IMR-90 (cell line): ENCODE results near the gene CSNK2A1. TPM values are rescaled to one million over a fixed set of nuclear protein-coding genes. Genes with fewer than 3 reads are reported as not detected.

Experiments used
- ATAC-seq: fragments of 200-7000 bp; cut with Tn5 transposase; 2 replicates; pipeline ENCODE4 v1.9.1; 2020; ENCODE audit warnings: low read depth, mild to moderate bottlenecking, moderate library complexity
- BruUV-seq: library from RNA; stranded (reverse); fragments of 400-500 nt; replicated peaks from 2 replicates; lab custom pipeline; 2021; lab: Mats Ljungman, UMichigan
- CTCF ChIA-PET: fragments of 300-600 bp; formaldehyde crosslinking; extraction: SDS; loops from one replicate; lab custom pipeline; 2021; ENCODE audit warnings: antibody characterized with exemption; lab: Yijun Ruan, JAX
- POLR2A ChIA-PET: fragments of 300-600 bp; sonication (Branson Sonifier 250); formaldehyde crosslinking; loops from one replicate; lab custom pipeline; 2022; ENCODE audit warnings: antibody characterized with exemption; ENCODE audit not compliant: unreplicated experiment; lab: Charles Lee
- DNase-seq: peaks from one replicate; pipeline ENCODE4 v3.0.0; 2013
- H2AFZ ChIP-seq: replicated peaks from 2 replicates; pipeline ENCODE3; 2013; ENCODE audit warnings: low read length, mild to moderate bottlenecking; ENCODE audit not compliant: poor library complexity
- H2AK5ac ChIP-seq: 2 replicates; pipeline ENCODE4 v1.6.1; 2013; ENCODE audit warnings: low read depth, low read length, inconsistent platforms
- H2AK9ac ChIP-seq: replicated peaks from 2 replicates; pipeline ENCODE3; 2013; ENCODE audit warnings: mild to moderate bottlenecking, low read depth, low read length, moderate library complexity; ENCODE audit not compliant: poor library complexity
- H2BK120ac ChIP-seq: 2 replicates; pipeline ENCODE4 v1.6.1; 2013; ENCODE audit warnings: low read depth, low read length, inconsistent platforms
- H2BK15ac ChIP-seq: 3 replicates; pipeline ENCODE4 v1.6.1; 2013; ENCODE audit warnings: low read depth, low read length, inconsistent platforms
- H2BK20ac ChIP-seq: 2 replicates; pipeline ENCODE4 v1.6.1; 2013; ENCODE audit warnings: low read depth, mild to moderate bottlenecking, inconsistent platforms, low read length, moderate library complexity
- H2BK5ac ChIP-seq: 2 replicates; pipeline ENCODE4 v1.6.1; 2013; ENCODE audit warnings: mild to moderate bottlenecking, low read depth, low read length, inconsistent platforms; ENCODE audit not compliant: poor library complexity, severe bottlenecking
- H3K14ac ChIP-seq: replicated peaks from 2 replicates; pipeline ENCODE4 v1.6.1; 2013; ENCODE audit warnings: low read depth, low read length, inconsistent platforms
- H3K18ac ChIP-seq: 2 replicates; pipeline ENCODE4 v1.6.1; 2013; ENCODE audit warnings: low read depth, low read length, control low read depth
- H3K23ac ChIP-seq: 2 replicates; pipeline ENCODE4 v1.6.1; 2013; ENCODE audit warnings: low read depth, low read length, inconsistent platforms
- H3K27ac ChIP-seq: 2 replicates; pipeline ENCODE4 v1.5.1; 2013; ENCODE audit warnings: mild to moderate bottlenecking, control low read depth, low read length; ENCODE audit not compliant: insufficient read depth
- H3K27me3 ChIP-seq: 2 replicates; pipeline ENCODE4 v1.6.1; 2013; ENCODE audit warnings: low read length; ENCODE audit not compliant: control insufficient read depth, insufficient read depth
- H3K36me3 ChIP-seq: 2 replicates; pipeline ENCODE4 v1.6.1; 2013; ENCODE audit warnings: low read length, mixed read lengths; ENCODE audit not compliant: control insufficient read depth, insufficient read depth
- H3K4ac ChIP-seq: 2 replicates; pipeline ENCODE4 v1.6.1; 2013; ENCODE audit warnings: low read depth, low read length, inconsistent platforms
- H3K4me1 ChIP-seq: 2 replicates; pipeline ENCODE4 v1.6.1; 2013; ENCODE audit warnings: low read length, mixed read lengths; ENCODE audit not compliant: control insufficient read depth, insufficient read depth
- H3K4me2 ChIP-seq: 2 replicates; pipeline ENCODE4 v1.6.1; 2013; ENCODE audit warnings: low read depth, mild to moderate bottlenecking, control low read depth, low read length, moderate library complexity
- H3K4me3 ChIP-seq: 2 replicates; pipeline ENCODE4 v1.5.1; 2013; ENCODE audit warnings: low read depth, mild to moderate bottlenecking, control low read depth, low read length, moderate library complexity; ENCODE audit not compliant: insufficient read depth
- H3K56ac ChIP-seq: 2 replicates; pipeline ENCODE4 v1.6.1; 2013; ENCODE audit warnings: low read length, inconsistent platforms; ENCODE audit not compliant: insufficient read depth; ENCODE audit errors: extremely low read depth
- H3K79me1 ChIP-seq, 2 experiments: 2 replicates each; pipeline ENCODE4 v1.6.1; 2013; ENCODE audit warnings: low read length in 2 of 2, inconsistent platforms in 1 of 2, low read depth in 1 of 2
- H3K9ac ChIP-seq: 2 replicates; pipeline ENCODE4 v1.6.1; 2013; ENCODE audit warnings: low read depth, low read length, control low read depth
- H3K9me1 ChIP-seq: 2 replicates; pipeline ENCODE4 v1.6.1; 2013; ENCODE audit warnings: low read length, inconsistent platforms; ENCODE audit not compliant: insufficient read depth
- H3K9me3 ChIP-seq: 2 replicates; pipeline ENCODE4 v1.6.1; 2013; ENCODE audit warnings: low read length; ENCODE audit not compliant: control insufficient read depth, insufficient read depth
- H4K20me1 ChIP-seq: 2 replicates; pipeline ENCODE4 v1.6.1; 2013; ENCODE audit warnings: low read length, inconsistent platforms; ENCODE audit not compliant: insufficient read depth
- H4K5ac ChIP-seq: 2 replicates; pipeline ENCODE4 v1.6.1; 2013; ENCODE audit warnings: mild to moderate bottlenecking, low read depth, low read length, control low read depth
- H4K8ac ChIP-seq, 2 experiments: 2 replicates each; pipeline ENCODE4 v1.6.1; 2013; ENCODE audit warnings: low read depth in 2 of 2, low read length in 2 of 2, control low read depth in 1 of 2, inconsistent platforms in 1 of 2
- H4K91ac ChIP-seq: 2 replicates; pipeline ENCODE4 v1.6.1; 2013; ENCODE audit warnings: low read depth, low read length, inconsistent platforms; ENCODE audit not compliant: insufficient read depth
- BHLHE40 ChIP-seq: fragments of 150-350 bp; IDR thresholded peaks from 2 replicates; pipeline ENCODE4 v1.6.1; 2016; ENCODE audit warnings: mild to moderate bottlenecking, low read depth, low read length
- ELK1 ChIP-seq: fragments of 150-350 bp; IDR thresholded peaks from 2 replicates; pipeline ENCODE4 v1.6.1; 2016; ENCODE audit warnings: low read depth, mild to moderate bottlenecking, low read length, moderate library complexity, borderline replicate concordance
- MXI1 ChIP-seq: IDR thresholded peaks from 2 replicates; pipeline ENCODE4 v1.6.1; 2012; ENCODE audit warnings: low read depth, mild to moderate bottlenecking, low read length, moderate library complexity, borderline replicate concordance
- NFE2L2 ChIP-seq: fragments of 150-350 bp; IDR thresholded peaks from 2 replicates; pipeline ENCODE4 v1.6.1; 2016; ENCODE audit warnings: low read depth, mild to moderate bottlenecking, low read length
- POLR2A ChIP-seq: IDR thresholded peaks from 2 replicates; pipeline ENCODE4 v1.6.1; 2012; ENCODE audit warnings: mild to moderate bottlenecking, low read depth, low read length
- RAD21 ChIP-seq: IDR thresholded peaks from 2 replicates; pipeline ENCODE4 v1.6.1; 2012; ENCODE audit warnings: low read length, improper control_type of control experiment
- WGBS, 2 experiments: methylation state at CpG; one replicate each; pipeline versions ENCODE4 v1.1.5 to v1.1.7; 2013; ENCODE audit warnings: missing lambda C conversion rate in 2 of 2; ENCODE audit not compliant: insufficient read length in 1 of 2; ENCODE audit errors: extremely low coverage in 2 of 2; 5-methylcytosine and 5-hydroxymethylcytosine counted together
- dilution Hi-C: fragments of 300-500 bp; cut with HindIII; formaldehyde crosslinking; loops from one replicate; pipeline ENCODE4 v1.14.3; 2018; ENCODE audit warnings: low sequenced_read_pairs; ENCODE audit not compliant: unreplicated experiment
- in situ Hi-C: fragments of 300-500 bp; cut with MboI; formaldehyde crosslinking; loops from 3 replicates; pipeline ENCODE4 v1.14.3; 2019; ENCODE audit warnings: low sequenced_read_pairs, inconsistent platforms, mixed read lengths
- intact Hi-C: fragments of 100-400 bp; cut with micrococcal nuclease; formaldehyde crosslinking; loops from 2 replicates; pipeline ENCODE4 v1.10.0; 2022
- polyA plus RNA-seq, 3 experiments: library from polyadenylated mRNA; depleted of rRNA; stranded (reverse); fragments of >200 nt; gene quantifications; 2 replicates each; pipeline ENCODE4 v1.2.3, GENCODE V29; 2012; ENCODE audit warnings: low replicate concordance in 1 of 3
- total RNA-seq: library from RNA; depleted of rRNA; stranded (reverse); fragments of >200 nt; gene quantifications from 2 replicates; pipeline ENCODE4 v1.2.3, GENCODE V29; 2012
- TF ChIP-seq, protein P1 (sequence below): fragments of 150-350 bp; IDR thresholded peaks from 2 replicates; pipeline ENCODE4 v1.6.1; 2017; ENCODE audit warnings: mild to moderate bottlenecking, antibody characterized with exemption, low read length, low read depth
- TF ChIP-seq, protein P2 (sequence below): conservative IDR thresholded peaks from 2 replicates; pipeline ENCODE4 v1.5.1; 2012; ENCODE audit warnings: mild to moderate bottlenecking, low read depth, low read length, improper control_type of control experiment

Gene CSNK2A1
- total and polyA plus RNA-seq, 2 of the 4 experiments (the other 2 are of a cell fraction), result 86.3 to 151 TPM

- ChIA-PET CTCF (no interaction called here), POLR2A (no interaction called here)
- H4K5ac ChIP-seq, result no peak overlapping the region
- no peak overlapping the region for H2BK15ac ChIP-seq
- TF ChIP-seq, protein P1, sequence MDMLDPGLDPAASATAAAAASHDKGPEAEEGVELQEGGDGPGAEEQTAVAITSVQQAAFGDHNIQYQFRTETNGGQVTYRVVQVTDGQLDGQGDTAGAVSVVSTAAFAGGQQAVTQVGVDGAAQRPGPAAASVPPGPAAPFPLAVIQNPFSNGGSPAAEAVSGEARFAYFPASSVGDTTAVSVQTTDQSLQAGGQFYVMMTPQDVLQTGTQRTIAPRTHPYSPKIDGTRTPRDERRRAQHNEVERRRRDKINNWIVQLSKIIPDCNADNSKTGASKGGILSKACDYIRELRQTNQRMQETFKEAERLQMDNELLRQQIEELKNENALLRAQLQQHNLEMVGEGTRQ, result no peak
- TF ChIP-seq MXI1 (no peak), ELK1 (no peak), BHLHE40 (no peak), NFE2L2 (no peak), RAD21 (no peak), POLR2A (no peak)
- TF ChIP-seq, protein P2, sequence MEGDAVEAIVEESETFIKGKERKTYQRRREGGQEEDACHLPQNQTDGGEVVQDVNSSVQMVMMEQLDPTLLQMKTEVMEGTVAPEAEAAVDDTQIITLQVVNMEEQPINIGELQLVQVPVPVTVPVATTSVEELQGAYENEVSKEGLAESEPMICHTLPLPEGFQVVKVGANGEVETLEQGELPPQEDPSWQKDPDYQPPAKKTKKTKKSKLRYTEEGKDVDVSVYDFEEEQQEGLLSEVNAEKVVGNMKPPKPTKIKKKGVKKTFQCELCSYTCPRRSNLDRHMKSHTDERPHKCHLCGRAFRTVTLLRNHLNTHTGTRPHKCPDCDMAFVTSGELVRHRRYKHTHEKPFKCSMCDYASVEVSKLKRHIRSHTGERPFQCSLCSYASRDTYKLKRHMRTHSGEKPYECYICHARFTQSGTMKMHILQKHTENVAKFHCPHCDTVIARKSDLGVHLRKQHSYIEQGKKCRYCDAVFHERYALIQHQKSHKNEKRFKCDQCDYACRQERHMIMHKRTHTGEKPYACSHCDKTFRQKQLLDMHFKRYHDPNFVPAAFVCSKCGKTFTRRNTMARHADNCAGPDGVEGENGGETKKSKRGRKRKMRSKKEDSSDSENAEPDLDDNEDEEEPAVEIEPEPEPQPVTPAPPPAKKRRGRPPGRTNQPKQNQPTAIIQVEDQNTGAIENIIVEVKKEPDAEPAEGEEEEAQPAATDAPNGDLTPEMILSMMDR, result no peak
- no peak overlapping the region for H2AFZ ChIP-seq
- peaks cover 15 to 47% of the 10 kb centered on the region in 2 experiments for H3K79me1 ChIP-seq
- intact Hi-C loops (no loop called here), dilution Hi-C loops (no loop called here), in situ Hi-C loops (no loop called here)
- H3K27ac ChIP-seq, result no peak overlapping the region
- H3K23ac ChIP-seq, result no peak overlapping the region
- no peak overlapping the region for H3K4me2 ChIP-seq
- H3K14ac ChIP-seq, result no peak overlapping the region
- peaks cover 71% of the 10 kb centered on the region for H3K36me3 ChIP-seq
- peaks cover 3% of the 10 kb centered on the region; the same call in 1 of the 2 replicates for H3K4me1 ChIP-seq
- no peaks in the 10 kb centered on the region for H3K27me3 ChIP-seq
- H3K9me3 ChIP-seq, result no peaks in the 10 kb centered on the region
- H3K9ac ChIP-seq, result no peak overlapping the region
- no peak overlapping the region for H3K56ac ChIP-seq
- no peak overlapping the region for H3K18ac ChIP-seq
- DNase-seq (no peak), ATAC-seq (no peak)
- peaks cover 11% of the 10 kb centered on the region for H3K9me1 ChIP-seq
- no peak overlapping the region for H4K8ac ChIP-seq
- H3K4ac ChIP-seq, result no peak overlapping the region
- peaks cover 19% of the 10 kb centered on the region for H4K20me1 ChIP-seq
- no peak overlapping the region for H2BK20ac ChIP-seq
- H3K4me3 ChIP-seq, result no peak overlapping the region
- WGBS, 2 experiments, result 95% methylated on average over 3 of the region's 7 CpGs; no CpG with 5 or more reads in 1 of the 2 experiments
- no peak overlapping the region for H2BK5ac ChIP-seq
- no peak overlapping the region for H2AK5ac ChIP-seq
- H2AK9ac ChIP-seq, result no peak overlapping the region
- H4K91ac ChIP-seq, result no peak overlapping the region
- no TSS peak for BruUV-seq
- no peak overlapping the region for H2BK120ac ChIP-seq
Observed at GRCh38 chr20:440148-440547, 103.4 kb downstream of the CSNK2A1 start.
